Transverse colon (tissue), 4 donors: ENCODE data around the gene SYNDIG1L. TPM values are rescaled to one million over a fixed set of nuclear protein-coding genes. Genes with fewer than 3 reads are reported as not detected.

ENCODE experiments used
- DNase-seq: peaks from one replicate; pipeline ENCODE4 v3.0.0-alpha.2; 2019
- H3K27ac ChIP-seq, 4 donors: fragments of 200-600 bp; sonication (generic); 2 replicates each; pipeline ENCODE4 v1.5.1; 2016 to 2018; ENCODE audit warnings: inconsistent platforms in 4 of 4
- H3K27me3 ChIP-seq: fragments of 200-600 bp; sonication (generic); 2 replicates; pipeline ENCODE4 v1.5.1; 2017; ENCODE audit warnings: inconsistent platforms
- H3K36me3 ChIP-seq, 4 donors: fragments of 200-600 bp; sonication (generic); 2 replicates each; pipeline ENCODE4 v1.5.1; 2017 to 2019; ENCODE audit warnings: inconsistent platforms in 4 of 4
- H3K4me1 ChIP-seq, 4 donors: fragments of 200-600 bp; sonication (generic); 2 replicates each; pipeline ENCODE4 v1.5.1; 2017 to 2020; ENCODE audit warnings: inconsistent platforms in 4 of 4
- H3K4me3 ChIP-seq, 4 donors: fragments of 200-600 bp; sonication (generic); 1 replicate in 1 of 4; 2 replicates in 3 of 4; pipeline versions ENCODE4 v1.5.1 to v1.6.1; 2017 to 2019; ENCODE audit warnings: inconsistent platforms in 4 of 4
- H3K9me3 ChIP-seq, 2 donors: fragments of 200-600 bp; sonication (generic); 2 replicates each; pipeline ENCODE4 v1.5.1; 2017 to 2019; ENCODE audit warnings: inconsistent platforms in 2 of 2
- EP300 ChIP-seq: sonication (generic); formaldehyde crosslinking; IDR thresholded peaks from one replicate; pipeline ENCODE4 v1.6.1; 2017; ENCODE audit warnings: antibody characterized with exemption, low read depth
- POLR2A ChIP-seq: fragments of 450-650 bp; IDR thresholded peaks from one replicate; pipeline ENCODE4 v1.6.1; 2016; ENCODE audit warnings: antibody characterized with exemption, mild to moderate bottlenecking, moderate library complexity
- POLR2AphosphoS5 ChIP-seq, 3 donors: sonication (generic); formaldehyde crosslinking; IDR thresholded peaks; one replicate each; pipeline ENCODE4 v1.6.1; 2016; ENCODE audit warnings: antibody characterized with exemption in 3 of 3
- WGBS, 2 donors: methylation state at CpG; one replicate each; pipeline ENCODE4 v1.1.5; 2018; ENCODE audit warnings: low coverage in 1 of 2; 5-methylcytosine and 5-hydroxymethylcytosine counted together
- in situ Hi-C, 4 donors: fragments of 200-750 bp; cut with MboI; loops; one replicate each; pipeline versions ENCODE4 v1.15.0 to v1.15.1; 2017; ENCODE audit warnings: low sequenced_read_pairs in 3 of 4, low pct_ligation_motif_present in 1 of 4, low pct_unique_long_range_greater_than_20kb in 1 of 4
- intact Hi-C: fragments of 100-400 bp; cut with DNase I; formaldehyde crosslinking; loops from one replicate; pipeline ENCODE4 v1.15.1; 2023; ENCODE audit warnings: low total_unique reads
- total RNA-seq, 4 donors: library from RNA; depleted of rRNA; stranded (reverse); fragments of >200 nt; gene quantifications; one replicate each; pipeline ENCODE4 v1.1.0, GENCODE V29; 2016
- TF ChIP-seq, protein P1 (sequence below), 5 experiments: fragments of 200-600 bp in 3 of 5; fragments of 450-650 bp in 2 of 5; sonication (generic) in 3 of 5; IDR thresholded peaks; 1 replicate in 2 of 5; 2 replicates in 3 of 5; pipeline ENCODE4 v1.5.1; 2016 to 2017; ENCODE audit warnings: antibody characterized with exemption in 5 of 5, inconsistent platforms in 3 of 5, mild to moderate bottlenecking in 2 of 5, moderate library complexity in 1 of 5

SYNDIG1L gene
- total RNA-seq, 4 donors from 2014 or later: 0.32 TPM; not detected in 3

DNA sequence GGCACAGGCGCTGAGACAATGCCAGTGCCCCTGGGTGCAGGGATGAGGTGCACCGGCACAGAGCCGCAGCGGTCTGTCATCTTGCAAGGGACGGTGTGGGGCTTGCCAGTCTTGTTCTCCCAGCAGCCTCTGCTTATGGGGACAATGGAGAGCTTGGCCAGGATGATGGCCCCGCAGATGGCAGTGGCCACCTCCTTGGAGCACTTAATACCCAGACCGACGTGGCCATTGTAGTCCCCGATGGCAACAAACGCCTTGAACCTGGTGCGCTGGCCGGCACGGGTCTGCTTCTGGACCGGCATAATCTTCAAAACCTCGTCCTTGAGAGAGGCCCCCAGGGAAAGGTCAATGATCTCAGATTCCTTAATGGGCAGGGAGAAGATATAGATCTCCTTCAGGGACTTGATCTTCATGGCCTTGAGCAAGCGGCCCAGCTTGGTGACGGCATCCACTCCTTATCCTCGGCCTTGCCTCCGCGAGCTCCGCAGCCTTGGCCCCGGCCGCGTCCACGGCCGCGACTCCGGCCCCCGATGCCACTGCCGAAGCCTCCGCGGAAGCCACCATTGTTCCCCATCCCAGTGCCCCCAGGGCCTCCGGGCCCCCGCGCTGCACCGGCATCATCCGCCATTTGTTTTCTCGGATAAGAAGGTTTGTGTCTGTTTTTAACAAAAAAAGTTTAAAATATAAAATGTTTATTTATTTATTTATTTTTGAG, 47.9 kb downstream of the SYNDIG1L start:
- Histone ChIP-seq H3K4me1 (no peaks in the 10 kb centered on the region), H3K36me3 (no peaks in the 10 kb centered on the region), H3K9me3 (no peaks in the 10 kb centered on the region), H3K27ac (no peak overlapping the region), H3K4me3 (no peak overlapping the region), H3K27me3 (no peaks in the 10 kb centered on the region)
- 95 to 99% methylated on average over 23 to 31 of the region's 38 CpGs for WGBS, 2 donors
- no peak for DNase-seq
- intact Hi-C loops (no loop called here), in situ Hi-C loops (no loop called here)
- TF ChIP-seq POLR2A: no peak

DNA sequence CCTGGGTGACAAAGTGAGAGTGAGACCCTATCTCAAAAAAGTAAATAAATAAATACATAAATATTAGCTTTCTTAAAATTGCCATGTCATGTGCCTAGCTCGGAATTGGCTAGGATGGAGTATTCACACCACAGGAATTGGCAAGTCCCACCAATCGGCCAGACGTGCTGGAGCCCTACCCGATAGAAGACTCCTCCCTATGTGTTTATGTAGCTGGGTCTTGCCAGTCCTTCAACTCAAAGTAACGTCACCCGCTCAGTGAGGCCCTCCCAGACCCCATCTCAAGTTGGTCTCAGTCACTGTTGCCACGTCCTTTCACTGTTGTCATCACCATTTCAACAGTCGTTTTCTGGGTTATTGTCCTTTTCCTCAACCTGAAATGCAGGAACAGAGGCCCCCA, 57.6 kb downstream of the SYNDIG1L start:
- Histone ChIP-seq H3K36me3 (no peaks in the 10 kb centered on the region), H3K4me1 (no peaks in the 10 kb centered on the region), H3K4me3 (no peak overlapping the region), H3K27me3 (peaks cover 8% of the 10 kb centered on the region), H3K27ac (no peak overlapping the region), H3K9me3 (no peaks in the 10 kb centered on the region)
- in situ Hi-C loops: loop anchor here in 2 of 4 donors (10.0 kb wide), 1 partner anchor 106 kb away; no protein-coding TSS in a partner anchor
- DNase-seq: no peak
- no peak for TF ChIP-seq EP300
- TF ChIP-seq, protein P1, sequence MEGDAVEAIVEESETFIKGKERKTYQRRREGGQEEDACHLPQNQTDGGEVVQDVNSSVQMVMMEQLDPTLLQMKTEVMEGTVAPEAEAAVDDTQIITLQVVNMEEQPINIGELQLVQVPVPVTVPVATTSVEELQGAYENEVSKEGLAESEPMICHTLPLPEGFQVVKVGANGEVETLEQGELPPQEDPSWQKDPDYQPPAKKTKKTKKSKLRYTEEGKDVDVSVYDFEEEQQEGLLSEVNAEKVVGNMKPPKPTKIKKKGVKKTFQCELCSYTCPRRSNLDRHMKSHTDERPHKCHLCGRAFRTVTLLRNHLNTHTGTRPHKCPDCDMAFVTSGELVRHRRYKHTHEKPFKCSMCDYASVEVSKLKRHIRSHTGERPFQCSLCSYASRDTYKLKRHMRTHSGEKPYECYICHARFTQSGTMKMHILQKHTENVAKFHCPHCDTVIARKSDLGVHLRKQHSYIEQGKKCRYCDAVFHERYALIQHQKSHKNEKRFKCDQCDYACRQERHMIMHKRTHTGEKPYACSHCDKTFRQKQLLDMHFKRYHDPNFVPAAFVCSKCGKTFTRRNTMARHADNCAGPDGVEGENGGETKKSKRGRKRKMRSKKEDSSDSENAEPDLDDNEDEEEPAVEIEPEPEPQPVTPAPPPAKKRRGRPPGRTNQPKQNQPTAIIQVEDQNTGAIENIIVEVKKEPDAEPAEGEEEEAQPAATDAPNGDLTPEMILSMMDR (IDR thresholded peaks at IDR 0.05): no peak
- no peak for TF ChIP-seq POLR2AphosphoS5 (IDR thresholded peaks at IDR 0.05)
- no peak for TF ChIP-seq POLR2A
- intact Hi-C loops: loop anchor here (10.0 kb wide), 1 partner anchor 106 kb away; no protein-coding TSS in a partner anchor
- WGBS, 2 donors: 72 to 84% methylated on average over 8 of the region's 8 CpGs

DNA sequence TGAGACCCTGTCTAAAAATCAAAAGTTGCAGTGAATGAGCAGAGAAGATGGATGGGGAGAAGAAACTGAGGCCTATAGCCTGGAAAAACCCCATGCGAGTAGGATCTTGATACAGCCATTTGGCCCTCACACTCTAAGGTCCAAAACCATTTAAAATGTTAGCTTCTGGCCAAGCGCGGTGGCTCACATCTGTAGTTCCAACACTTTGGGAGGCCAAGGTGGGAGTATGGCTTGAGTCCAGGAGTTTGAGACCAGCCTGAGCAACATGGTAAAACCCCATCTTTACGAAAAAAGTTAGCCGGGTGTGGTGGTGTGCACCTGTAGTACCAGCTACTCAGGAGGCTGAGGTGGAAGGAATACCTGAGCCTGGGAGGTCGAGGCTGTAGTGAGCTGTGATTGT, 58.0 kb downstream of the SYNDIG1L start:
- TF ChIP-seq POLR2AphosphoS5 (IDR thresholded peaks at IDR 0.05) (no peak), EP300 (no peak), POLR2A (no peak)
- TF ChIP-seq, protein P1 (IDR thresholded peaks at IDR 0.05): no peak
- H3K27me3 ChIP-seq: peaks cover 8% of the 10 kb centered on the region
- H3K4me1 ChIP-seq: no peaks in the 10 kb centered on the region
- WGBS, 2 donors: 89 to 92% methylated on average over 2 to 6 of the region's 6 CpGs
- no peak overlapping the region for H3K4me3 ChIP-seq
- H3K36me3 ChIP-seq: no peaks in the 10 kb centered on the region
- H3K9me3 ChIP-seq: no peaks in the 10 kb centered on the region
- in situ Hi-C loops (loop anchor here in 2 of 4 donors (10.0 kb wide), 1 partner anchor 107 kb away; no protein-coding TSS in a partner anchor), intact Hi-C loops (loop anchor here (10.0 kb wide), 1 partner anchor 107 kb away; no protein-coding TSS in a partner anchor)
- no peak for DNase-seq
- H3K27ac ChIP-seq: no peak overlapping the region

DNA sequence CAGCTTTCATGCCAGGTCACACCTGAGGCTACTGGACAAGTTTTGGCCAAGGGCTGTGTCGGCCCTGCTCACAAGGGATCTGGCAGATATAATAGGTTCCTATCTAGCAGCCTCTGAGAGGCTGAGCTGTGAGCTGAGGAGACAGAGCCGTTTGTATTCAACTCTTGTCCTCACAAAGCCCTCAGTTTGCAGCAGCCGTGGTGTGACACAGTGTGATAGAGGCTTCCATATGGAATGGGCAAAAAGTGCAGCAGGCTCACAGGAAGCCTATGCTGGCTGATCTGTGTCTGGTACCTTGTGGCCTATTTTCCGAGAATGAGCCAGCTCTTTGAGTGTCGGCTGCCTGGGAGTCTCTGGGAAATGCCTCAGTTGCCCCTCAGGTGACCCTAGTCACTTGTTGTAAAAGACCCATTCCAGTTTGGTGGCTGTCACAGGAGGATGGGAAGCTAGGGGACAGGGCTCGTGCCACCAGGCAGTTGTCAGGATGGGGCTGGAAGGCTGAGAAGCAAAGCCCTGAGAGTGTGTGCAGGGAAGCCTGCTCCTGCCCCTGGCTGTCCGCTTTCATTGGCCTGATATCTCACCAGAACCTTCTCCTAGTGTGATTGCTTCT, 61.6 kb downstream of the SYNDIG1L start:
- no peak for DNase-seq
- Histone ChIP-seq H3K27ac (no peak overlapping the region), H3K27me3 (peaks cover 8% of the 10 kb centered on the region), H3K36me3 (no peaks in the 10 kb centered on the region), H3K4me3 (no peak overlapping the region), H3K4me1 (no peaks in the 10 kb centered on the region), H3K9me3 (no peaks in the 10 kb centered on the region)
- no peak for TF ChIP-seq POLR2A
- TF ChIP-seq POLR2AphosphoS5 (IDR thresholded peaks at IDR 0.05): no peak
- TF ChIP-seq EP300: no peak
- TF ChIP-seq, protein P1 (IDR thresholded peaks at IDR 0.05): no peak
- WGBS, 2 donors: 72 to 100% methylated on average over 1 to 7 of the region's 7 CpGs
- intact Hi-C loops: loop anchor here (10.0 kb wide), 1 partner anchor 110 kb away; no protein-coding TSS in a partner anchor
- in situ Hi-C loops: loop anchor here in 2 of 4 donors (10.0 kb wide), 1 partner anchor 110 kb away; no protein-coding TSS in a partner anchor
